AG09309 (cell line): ENCODE results near the gene SELENOS.

Experiments
- DNase-seq: peaks from one replicate; pipeline ENCODE4 v3.0.0-alpha.2; 2010; ENCODE audit warnings: low read depth
- H3K4me3 ChIP-seq: 2 replicates; pipeline ENCODE4 v1.5.1; 2011; ENCODE audit warnings: mild to moderate bottlenecking, low read depth, low read length, moderate library complexity; ENCODE audit not compliant: control insufficient read depth
- CTCF ChIP-seq: IDR thresholded peaks from 2 replicates; pipeline ENCODE4 v1.5.1; 2011; ENCODE audit warnings: mild to moderate bottlenecking, low read depth, low read length, inconsistent platforms; ENCODE audit not compliant: insufficient read depth, control insufficient read depth; ENCODE audit errors: missing control alignments

The SELENOS gene

GRCh38 chr15:101258238-101259144 is 18.8 kb downstream of the SELENOS start:
- no peak for DNase-seq
- no peak overlapping the region for H3K4me3 ChIP-seq
- TF ChIP-seq CTCF, result peak; percentile 79

GRCh38 chr15:101256757-101257156 is 20.5 kb downstream of the SELENOS start:
- H3K4me3 ChIP-seq, result no peak overlapping the region
- no peak for TF ChIP-seq CTCF
- no peak for DNase-seq

- DNase-seq, result no peak
- H3K4me3 ChIP-seq, result no peak overlapping the region
- TF ChIP-seq CTCF, result no peak
Measured at GRCh38 chr15:101255615-101256241, 21.6 kb downstream of the SELENOS start.

- TF ChIP-seq CTCF, result no peak
- no peak overlapping the region for H3K4me3 ChIP-seq
- DNase-seq, result no peak
Measured at GRCh38 chr15:101255051-101255395, 22.3 kb downstream of the SELENOS start.

- H3K4me3 ChIP-seq, result no peak overlapping the region
- TF ChIP-seq CTCF, result no peak
- no peak for DNase-seq
Measured at GRCh38 chr15:101254157-101255050, 22.9 kb downstream of the SELENOS start.

GRCh38 chr15:101252836-101253235 is 24.4 kb downstream of the SELENOS start:
- peak overlapping the region; percentile 53 for H3K4me3 ChIP-seq
- TF ChIP-seq CTCF, result no peak
- DNase-seq, result no peak
